Fibroblast of the aortic adventitia (primary cell): ENCODE data around the gene BEAN1. TPM values are rescaled to one million over a fixed set of nuclear protein-coding genes. Genes with fewer than 3 reads are reported as not detected.

Source experiments
- DNase-seq: peaks from one replicate; pipeline ENCODE4 v3.0.0-alpha.2; 2010; ENCODE audit warnings: low read depth
- H3K4me3 ChIP-seq: 2 replicates; pipeline ENCODE4 v1.5.1; 2011; ENCODE audit warnings: low read depth, mild to moderate bottlenecking, control low read depth, low read length, moderate library complexity
- total RNA-seq: library from RNA; depleted of rRNA; stranded (reverse); fragments of >200 nt; gene quantifications from 2 replicates; pipeline ENCODE4 v1.2.3, GENCODE V29; 2012; ENCODE audit warnings: low replicate concordance
- TF ChIP-seq, protein P1 (sequence below): IDR thresholded peaks from 2 replicates; pipeline ENCODE4 v1.5.1; 2011; ENCODE audit warnings: mild to moderate bottlenecking, low read length, control low read depth, inconsistent platforms; ENCODE audit not compliant: insufficient read depth

The BEAN1 gene
- total RNA-seq, 1 donor, result 0.09 TPM

DNA sequence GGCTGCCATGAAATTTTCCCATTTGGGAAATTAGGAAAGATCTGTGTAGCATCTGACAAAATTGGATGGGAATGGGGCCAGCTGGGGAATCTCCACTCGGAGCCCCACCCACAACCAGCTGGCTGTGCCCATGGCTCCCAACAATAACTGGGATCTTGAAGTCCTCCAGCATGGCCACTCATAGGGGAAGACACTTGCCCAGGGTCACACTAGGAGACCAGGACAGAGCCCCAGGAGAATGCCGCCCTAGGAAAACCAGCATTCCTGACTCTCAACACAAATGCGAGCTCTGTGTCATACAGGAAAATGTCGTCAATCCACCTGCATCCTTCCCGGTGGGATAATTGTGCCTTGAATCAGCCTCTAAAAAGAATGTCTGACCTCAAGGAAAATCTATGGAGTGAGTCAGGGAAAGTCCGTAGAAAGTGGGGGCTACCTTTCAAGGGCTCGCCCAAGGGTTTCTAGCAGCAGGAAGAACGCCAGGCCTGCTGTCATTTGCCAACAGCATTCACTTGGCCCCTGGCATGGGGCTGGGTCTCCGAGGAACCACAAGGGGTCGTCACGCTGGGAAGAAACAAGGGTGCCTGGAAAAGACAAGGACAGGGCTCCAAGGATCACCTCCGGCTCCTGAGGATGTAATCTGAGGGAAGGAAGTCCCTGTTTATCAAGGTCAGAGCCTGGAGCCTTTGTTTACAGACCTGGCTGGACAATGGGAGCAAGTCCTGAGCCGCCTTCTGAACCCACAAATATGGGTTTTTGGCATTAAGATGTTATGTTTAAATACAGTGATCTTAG is 44.7 kb upstream of the BEAN1 start:
- peak; percentile 78 for DNase-seq
- TF ChIP-seq, protein P1, sequence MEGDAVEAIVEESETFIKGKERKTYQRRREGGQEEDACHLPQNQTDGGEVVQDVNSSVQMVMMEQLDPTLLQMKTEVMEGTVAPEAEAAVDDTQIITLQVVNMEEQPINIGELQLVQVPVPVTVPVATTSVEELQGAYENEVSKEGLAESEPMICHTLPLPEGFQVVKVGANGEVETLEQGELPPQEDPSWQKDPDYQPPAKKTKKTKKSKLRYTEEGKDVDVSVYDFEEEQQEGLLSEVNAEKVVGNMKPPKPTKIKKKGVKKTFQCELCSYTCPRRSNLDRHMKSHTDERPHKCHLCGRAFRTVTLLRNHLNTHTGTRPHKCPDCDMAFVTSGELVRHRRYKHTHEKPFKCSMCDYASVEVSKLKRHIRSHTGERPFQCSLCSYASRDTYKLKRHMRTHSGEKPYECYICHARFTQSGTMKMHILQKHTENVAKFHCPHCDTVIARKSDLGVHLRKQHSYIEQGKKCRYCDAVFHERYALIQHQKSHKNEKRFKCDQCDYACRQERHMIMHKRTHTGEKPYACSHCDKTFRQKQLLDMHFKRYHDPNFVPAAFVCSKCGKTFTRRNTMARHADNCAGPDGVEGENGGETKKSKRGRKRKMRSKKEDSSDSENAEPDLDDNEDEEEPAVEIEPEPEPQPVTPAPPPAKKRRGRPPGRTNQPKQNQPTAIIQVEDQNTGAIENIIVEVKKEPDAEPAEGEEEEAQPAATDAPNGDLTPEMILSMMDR, result no peak
- H3K4me3 ChIP-seq, result no peak overlapping the region

DNA sequence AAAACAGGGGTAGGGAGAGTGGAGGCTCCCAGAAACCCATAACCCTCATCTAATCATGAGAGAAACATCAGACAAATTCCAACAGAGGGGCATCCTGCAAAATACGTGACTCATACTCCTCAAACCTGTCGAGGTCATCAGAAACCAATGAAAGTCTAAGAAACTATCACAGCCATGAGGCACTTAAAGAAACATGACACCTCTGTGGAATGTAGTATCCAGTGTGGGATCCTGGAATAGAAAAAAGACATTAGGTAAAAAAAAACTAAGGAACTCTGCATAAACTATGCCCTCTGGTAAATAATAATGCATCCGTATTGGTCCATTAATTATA is 44.2 kb upstream of the BEAN1 start:
- no peak overlapping the region for H3K4me3 ChIP-seq
- TF ChIP-seq, protein P1, result no peak
- peak; percentile 81 for DNase-seq

DNA sequence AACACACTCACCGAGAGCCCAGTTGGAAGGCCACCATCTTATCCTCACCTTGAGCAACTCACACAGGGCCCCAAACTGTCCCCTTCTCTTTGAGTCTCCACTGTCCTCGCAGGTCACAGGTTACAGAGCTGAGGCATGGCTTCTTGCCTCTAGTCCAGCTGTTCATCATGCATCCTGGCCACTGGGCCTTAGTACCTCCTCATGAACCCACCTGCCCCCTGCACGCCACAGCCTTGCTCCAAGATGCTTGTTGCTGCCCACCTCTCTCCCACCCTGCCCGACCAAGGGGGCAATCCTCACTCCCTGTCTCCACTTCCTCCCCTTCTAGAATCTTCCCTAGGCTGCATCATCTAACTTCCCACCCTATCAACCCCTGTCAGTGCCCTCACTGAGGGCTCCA is 43.5 kb upstream of the BEAN1 start:
- no peak for DNase-seq
- TF ChIP-seq, protein P1, result no peak
- H3K4me3 ChIP-seq, result no peak overlapping the region

DNA sequence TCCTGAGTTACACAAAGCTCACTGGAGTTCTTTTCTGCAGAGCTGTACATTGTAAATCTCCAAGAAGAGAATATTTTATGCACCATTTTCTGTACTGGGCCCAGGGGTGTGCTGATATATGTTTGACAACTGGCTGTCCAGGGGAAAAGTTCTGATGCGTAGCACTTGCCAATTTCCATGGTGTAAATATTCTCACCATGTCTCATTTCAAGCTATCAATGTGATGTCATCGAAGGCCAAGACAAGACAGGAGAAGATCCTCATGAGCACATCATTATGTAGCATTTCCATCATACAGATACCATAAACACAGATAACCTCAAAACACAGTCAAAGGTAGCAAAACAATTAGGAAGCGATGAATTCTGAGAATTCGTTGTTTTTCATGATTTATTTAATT is 41.7 kb upstream of the BEAN1 start:
- TF ChIP-seq, protein P1, result no peak
- no peak for DNase-seq
- H3K4me3 ChIP-seq, result no peak overlapping the region

DNA sequence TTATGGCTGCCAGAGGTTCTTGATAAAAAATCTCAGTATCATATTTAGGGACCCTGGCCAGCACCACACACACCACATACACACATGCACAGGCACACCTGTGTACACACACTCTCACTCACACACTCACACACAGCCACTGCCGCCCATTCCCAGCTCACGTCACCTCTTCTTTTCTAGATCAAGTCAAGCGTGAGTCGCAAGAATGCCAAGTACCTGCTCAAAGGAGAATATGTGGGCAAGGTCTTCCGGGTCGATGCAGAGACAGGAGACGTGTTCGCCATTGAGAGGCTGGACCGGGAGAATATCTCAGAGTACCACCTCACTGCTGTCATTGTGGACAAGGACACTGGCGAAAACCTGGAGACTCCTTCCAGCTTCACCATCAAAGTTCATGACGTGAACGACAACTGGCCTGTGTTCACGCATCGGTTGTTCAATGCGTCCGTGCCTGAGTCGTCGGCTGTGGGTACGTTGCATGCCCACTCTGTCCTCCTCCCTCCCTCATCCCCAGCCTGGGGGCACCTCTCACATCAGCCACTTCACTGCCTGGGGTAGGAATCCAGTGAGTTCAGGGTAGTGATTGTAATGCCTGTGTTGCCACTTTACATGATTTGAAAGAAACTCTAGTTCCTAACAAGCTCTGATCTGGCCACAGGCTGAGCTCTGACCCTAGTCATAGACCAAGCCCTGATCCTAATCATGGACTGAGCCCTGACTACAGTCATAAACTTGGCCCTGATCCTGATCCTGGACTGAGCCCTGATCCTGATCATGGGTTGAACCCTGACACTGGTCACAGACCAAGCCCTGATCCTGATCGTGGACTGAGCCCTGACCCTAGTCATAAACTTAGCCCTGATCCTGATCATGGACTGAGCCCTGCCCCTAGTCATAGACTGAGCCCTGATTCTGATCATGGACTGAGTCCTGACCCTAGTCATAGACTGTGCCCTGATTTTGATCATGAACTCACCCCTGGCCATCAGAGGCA is 40.2 kb upstream of the BEAN1 start:
- no peak for DNase-seq
- TF ChIP-seq, protein P1, result no peak
- H3K4me3 ChIP-seq, result no peak overlapping the region

DNA sequence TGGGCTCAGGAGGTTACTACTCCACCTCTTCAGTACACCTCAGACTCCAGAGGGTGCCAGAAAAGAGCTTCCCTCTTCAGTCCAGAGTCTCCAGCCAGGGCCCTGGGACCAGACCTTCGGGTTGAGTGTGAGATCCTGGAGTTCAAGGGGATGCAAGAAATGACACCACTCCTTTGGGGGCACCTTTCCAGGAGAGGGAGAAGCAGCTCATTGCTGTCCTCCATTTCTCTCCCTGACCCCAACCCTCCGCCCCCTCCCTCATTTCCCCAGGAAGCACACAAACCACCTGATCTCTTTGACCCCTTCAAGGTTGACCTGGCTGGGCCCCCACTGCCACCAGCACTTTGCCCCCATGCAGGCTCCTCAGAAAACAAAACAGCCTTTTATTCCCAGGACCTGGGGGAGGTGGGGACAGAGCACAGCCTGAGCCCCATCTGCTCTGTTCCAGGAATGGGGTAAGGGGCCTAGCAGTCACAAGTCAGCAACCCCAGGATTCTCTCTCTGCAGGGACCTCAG is 39.2 kb upstream of the BEAN1 start:
- no peak for DNase-seq
- H3K4me3 ChIP-seq, result no peak overlapping the region
- TF ChIP-seq, protein P1, result no peak
